Neural progenitor cell (in vitro differentiated cells): Measurements from ENCODE around the gene SRSF4. TPM values are rescaled to one million over a fixed set of nuclear protein-coding genes. Genes with fewer than 3 reads are reported as not detected.
"Not testable (repeated sequence)": the region's sequence is repeated elsewhere in the genome, so short reads cannot be mapped to it uniquely, and the experiment has no call there.

Experiments
- DNase-seq: peaks from one replicate; pipeline ENCODE4 v3.0.0-alpha.2; 2016; ENCODE audit warnings: low spot score
- H2AFZ ChIP-seq: fragments of 200-600 bp; sonication (generic); replicated peaks from 2 replicates; pipeline ENCODE4 v1.6.1; 2016; ENCODE audit warnings: antibody characterized with exemption
- H3F3A ChIP-seq: fragments of 200-600 bp; sonication (generic); 2 replicates; pipeline ENCODE4 v1.6.1; 2016; ENCODE audit warnings: antibody characterized with exemption, low read depth
- H3K27ac ChIP-seq: fragments of 200-600 bp; sonication (generic); 2 replicates; pipeline ENCODE4 v1.5.1; 2016; ENCODE audit warnings: mild to moderate bottlenecking
- H3K27me3 ChIP-seq: fragments of 200-600 bp; sonication (generic); 2 replicates; pipeline ENCODE4 v1.6.1; 2016; ENCODE audit warnings: mild to moderate bottlenecking, moderate library complexity
- H3K36me3 ChIP-seq: fragments of 200-600 bp; sonication (generic); 2 replicates; pipeline ENCODE4 v1.5.1; 2016
- H3K4me1 ChIP-seq: fragments of 200-600 bp; sonication (generic); 2 replicates; pipeline ENCODE4 v1.6.1; 2016; ENCODE audit warnings: mixed run types
- H3K4me2 ChIP-seq: fragments of 200-600 bp; sonication (generic); 2 replicates; pipeline ENCODE4 v1.6.1; 2016
- H3K4me3 ChIP-seq: fragments of 200-600 bp; sonication (generic); 2 replicates; pipeline ENCODE4 v1.5.1; 2016
- H3K79me2 ChIP-seq: fragments of 200-600 bp; sonication (generic); 2 replicates; pipeline ENCODE4 v1.6.1; 2016; ENCODE audit warnings: low read depth
- H3K9ac ChIP-seq: fragments of 200-600 bp; sonication (generic); 2 replicates; pipeline ENCODE4 v1.6.1; 2016
- H3K9me3 ChIP-seq: fragments of 200-600 bp; sonication (generic); 2 replicates; pipeline ENCODE4 v1.5.1; 2016; ENCODE audit warnings: low read depth
- H4K20me1 ChIP-seq: fragments of 200-600 bp; sonication (generic); 2 replicates; pipeline ENCODE4 v1.6.1; 2016; ENCODE audit warnings: low read depth
- H3K27ac Mint-ChIP-seq: 3 replicates; pipeline ENCODE4 v1.8.0; 2021; ENCODE audit warnings: mixed read lengths
- H3K27me3 Mint-ChIP-seq: 2 replicates; pipeline ENCODE4 v1.8.0; 2022; ENCODE audit warnings: low read depth, mild to moderate bottlenecking, inconsistent platforms, moderate library complexity, mixed read lengths; ENCODE audit not compliant: insufficient read depth
- H3K36me3 Mint-ChIP-seq: 3 replicates; pipeline ENCODE4 v1.8.0; 2021; ENCODE audit warnings: mixed read lengths
- H3K4me1 Mint-ChIP-seq: 3 replicates; pipeline ENCODE4 v1.8.0; 2021; ENCODE audit warnings: mixed read lengths
- H3K4me3 Mint-ChIP-seq: 3 replicates; pipeline ENCODE4 v1.8.0; 2021; ENCODE audit warnings: mild to moderate bottlenecking, moderate library complexity, mixed read lengths
- H3K9me3 Mint-ChIP-seq: 3 replicates; pipeline ENCODE4 v1.8.0; 2020; ENCODE audit warnings: mixed read lengths
- EZH2 ChIP-seq: fragments of 200-600 bp; sonication (generic); IDR thresholded peaks from 2 replicates; pipeline ENCODE4 v1.6.1; 2017; ENCODE audit warnings: antibody characterized with exemption, mild to moderate bottlenecking, moderate library complexity
- EZH2phosphoT487 ChIP-seq: fragments of 200-600 bp; sonication (generic); IDR thresholded peaks from 2 replicates; pipeline ENCODE4 v1.6.1; 2017; ENCODE audit warnings: antibody characterized with exemption
- total RNA-seq: library from RNA; depleted of rRNA; stranded (reverse); fragments of >200 nt; gene quantifications from 2 replicates; pipeline ENCODE4 v1.2.3, GENCODE V29; 2015; ENCODE audit warnings: low replicate concordance
- TF ChIP-seq, protein P1 (sequence below): fragments of 200-600 bp; sonication (generic); IDR thresholded peaks from 2 replicates; pipeline ENCODE4 v1.5.1; 2017; ENCODE audit warnings: antibody characterized with exemption, mild to moderate bottlenecking

SRSF4 gene
- total RNA-seq, 1 donor from 2014 or later = 73.2 TPM

DNA sequence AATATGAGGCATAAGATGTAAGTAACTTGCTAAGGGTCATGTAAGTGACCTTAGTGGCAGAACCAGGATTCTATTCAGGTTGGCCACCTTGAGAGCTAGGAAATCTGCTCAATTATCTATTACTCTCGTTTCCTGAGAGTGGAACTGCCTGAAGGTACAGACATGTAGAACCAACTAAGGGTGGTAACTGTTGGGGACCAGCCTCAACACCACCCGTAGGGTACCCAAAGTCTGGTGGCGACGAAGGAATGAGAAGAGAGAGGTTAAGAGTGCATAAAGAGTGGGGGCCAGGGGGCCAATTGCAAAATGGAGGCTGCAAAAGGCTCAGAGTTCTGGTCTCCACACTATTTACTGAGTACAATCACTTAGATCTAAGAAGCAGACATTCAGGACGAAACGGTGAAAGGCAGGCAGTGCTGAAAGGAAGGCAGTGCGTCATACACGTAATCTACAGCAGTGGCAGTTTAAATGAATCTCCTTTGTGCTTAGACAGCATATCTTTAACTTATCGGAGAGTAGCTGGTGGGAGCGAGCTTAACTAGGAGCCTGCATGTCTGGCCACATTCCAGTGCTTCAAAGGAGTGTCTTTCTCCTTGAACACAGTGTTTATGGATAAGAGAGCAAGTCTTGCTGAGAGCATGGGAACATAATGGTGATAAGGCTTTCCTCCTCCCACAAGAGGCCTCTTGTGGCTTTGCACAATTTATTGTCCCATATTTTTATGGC lies 25.0 kb downstream of the SRSF4 start:
- Mint-ChIP-seq H3K36me3 (peaks cover 43% of the 10 kb centered on the region), H3K9me3 (no peaks in the 10 kb centered on the region), H3K27ac (peak overlapping the region; percentile 96), H3K4me3 (no peak overlapping the region), H3K27me3 (peaks cover 3% of the 10 kb centered on the region), H3K4me1 (peaks cover 18% of the 10 kb centered on the region)
- Histone ChIP-seq H3K27ac (peak overlapping the region; percentile 64), H3K79me2 (peaks cover 58% of the 10 kb centered on the region), H3K9me3 (no peaks in the 10 kb centered on the region), H3K4me1 (peaks cover 4% of the 10 kb centered on the region), H2AFZ (no peak overlapping the region), H3K9ac (no peak overlapping the region), H3K4me2 (no peak overlapping the region), H3F3A (peaks cover 17% of the 10 kb centered on the region), H4K20me1 (peaks cover 26% of the 10 kb centered on the region), H3K27me3 (no peaks in the 10 kb centered on the region), H3K36me3 (peaks cover 41% of the 10 kb centered on the region), H3K4me3 (no peak overlapping the region)
- DNase-seq = no peak
- TF ChIP-seq EZH2phosphoT487 (no peak), EZH2 (no peak)
- TF ChIP-seq, protein P1, sequence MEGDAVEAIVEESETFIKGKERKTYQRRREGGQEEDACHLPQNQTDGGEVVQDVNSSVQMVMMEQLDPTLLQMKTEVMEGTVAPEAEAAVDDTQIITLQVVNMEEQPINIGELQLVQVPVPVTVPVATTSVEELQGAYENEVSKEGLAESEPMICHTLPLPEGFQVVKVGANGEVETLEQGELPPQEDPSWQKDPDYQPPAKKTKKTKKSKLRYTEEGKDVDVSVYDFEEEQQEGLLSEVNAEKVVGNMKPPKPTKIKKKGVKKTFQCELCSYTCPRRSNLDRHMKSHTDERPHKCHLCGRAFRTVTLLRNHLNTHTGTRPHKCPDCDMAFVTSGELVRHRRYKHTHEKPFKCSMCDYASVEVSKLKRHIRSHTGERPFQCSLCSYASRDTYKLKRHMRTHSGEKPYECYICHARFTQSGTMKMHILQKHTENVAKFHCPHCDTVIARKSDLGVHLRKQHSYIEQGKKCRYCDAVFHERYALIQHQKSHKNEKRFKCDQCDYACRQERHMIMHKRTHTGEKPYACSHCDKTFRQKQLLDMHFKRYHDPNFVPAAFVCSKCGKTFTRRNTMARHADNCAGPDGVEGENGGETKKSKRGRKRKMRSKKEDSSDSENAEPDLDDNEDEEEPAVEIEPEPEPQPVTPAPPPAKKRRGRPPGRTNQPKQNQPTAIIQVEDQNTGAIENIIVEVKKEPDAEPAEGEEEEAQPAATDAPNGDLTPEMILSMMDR = no peak

- no peak overlapping the region for H3K27ac Mint-ChIP-seq
- no peak overlapping the region for H2AFZ ChIP-seq
- no peak overlapping the region for H3K9ac ChIP-seq
- H3K36me3 ChIP-seq = peaks cover 33% of the 10 kb centered on the region
- TF ChIP-seq, protein P1 = no peak
- TF ChIP-seq EZH2 = no peak
- no peak for TF ChIP-seq EZH2phosphoT487
- peaks cover 19% of the 10 kb centered on the region for H4K20me1 ChIP-seq
- no peak overlapping the region for H3K4me2 ChIP-seq
- H3K4me1 Mint-ChIP-seq = peaks cover 9% of the 10 kb centered on the region
- H3K4me1 ChIP-seq = peaks cover 2% of the 10 kb centered on the region
- no peaks in the 10 kb centered on the region for H3K27me3 ChIP-seq
- no peaks in the 10 kb centered on the region for H3K9me3 ChIP-seq
- peaks cover 4% of the 10 kb centered on the region for H3F3A ChIP-seq
- peaks cover 63% of the 10 kb centered on the region for H3K36me3 Mint-ChIP-seq
- peaks cover 24% of the 10 kb centered on the region for H3K79me2 ChIP-seq
- peaks cover 2% of the 10 kb centered on the region for H3K27me3 Mint-ChIP-seq
- no peaks in the 10 kb centered on the region for H3K9me3 Mint-ChIP-seq
- H3K4me3 ChIP-seq = no peak overlapping the region
- DNase-seq = no peak
- no peak overlapping the region for H3K27ac ChIP-seq
- no peak overlapping the region for H3K4me3 Mint-ChIP-seq
Observed at GRCh38 chr1:29152046-29152805, 29.5 kb downstream of the SRSF4 start.

DNA sequence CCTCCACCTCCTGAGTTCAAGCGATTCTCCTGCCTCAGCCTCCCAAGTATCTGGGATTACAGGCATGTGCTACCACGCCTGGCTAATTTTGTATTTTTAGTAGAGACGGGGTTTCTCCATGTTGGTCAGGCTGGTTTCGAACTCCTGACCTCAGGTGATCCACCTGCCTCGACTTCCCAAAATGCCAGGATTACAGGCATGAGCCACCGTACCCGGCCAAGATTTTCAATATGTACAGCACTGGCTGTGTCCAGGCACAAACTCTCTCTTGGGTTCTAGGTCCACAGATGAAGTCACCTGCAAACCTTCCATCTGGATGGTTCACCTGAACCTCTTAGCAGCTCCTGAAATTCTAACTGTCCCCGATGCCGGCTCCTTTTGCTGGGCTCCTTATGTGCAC lies 31.4 kb downstream of the SRSF4 start:
- H3K9me3 ChIP-seq, H3K27ac Mint-ChIP-seq, H3K27ac ChIP-seq, H3K4me3 Mint-ChIP-seq, H3K27me3 Mint-ChIP-seq, H2AFZ ChIP-seq, H3K4me1 ChIP-seq, H3K9ac ChIP-seq, H3K27me3 ChIP-seq, H3K4me1 Mint-ChIP-seq, DNase-seq, H3K9me3 Mint-ChIP-seq, H3K4me3 ChIP-seq, H3K4me2 ChIP-seq: not testable (repeated sequence)
- Histone ChIP-seq H3K36me3 (peaks cover 33% of the 10 kb centered on the region), H4K20me1 (peaks cover 15% of the 10 kb centered on the region), H3F3A (peaks cover 11% of the 10 kb centered on the region), H3K79me2 (peaks cover 12% of the 10 kb centered on the region)
- H3K36me3 Mint-ChIP-seq = peaks cover 69% of the 10 kb centered on the region
